ENCODE data around the gene WNT3A.

DNA sequence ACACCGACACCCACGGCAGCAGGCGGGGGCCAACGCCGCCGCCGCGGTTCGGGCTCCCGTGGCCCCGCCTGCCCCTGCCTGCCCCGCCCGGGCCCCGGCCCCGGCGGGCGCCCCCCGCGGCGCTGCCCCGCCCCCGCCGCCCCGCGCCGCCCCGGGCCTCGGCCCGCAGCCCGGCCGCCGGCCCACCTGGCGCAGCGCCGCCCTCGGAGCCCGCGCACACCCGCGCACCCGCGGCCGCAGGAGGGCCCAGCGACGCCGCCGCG is at the start of gene WNT3A:
- no peak for TF ChIP-seq CTCF (IDR thresholded peaks at IDR 0.05)
- no peak for TF ChIP-seq POLR2A (IDR thresholded peaks at IDR 0.05)
